Upper lobe of left lung (tissue), 4 donors: ENCODE measurements around the gene UMAD1.

Experiments used
- CTCF ChIP-seq, 6 experiments: fragments of 450-650 bp in 4 of 6; fragments of 200-600 bp in 2 of 6; sonication (generic) in 2 of 6; IDR thresholded peaks; one replicate each; pipeline ENCODE4 v1.5.1; 2016 to 2019; ENCODE audit warnings: antibody characterized with exemption in 6 of 6
- EP300 ChIP-seq, 4 donors: sonication (generic); formaldehyde crosslinking; IDR thresholded peaks; one replicate each; pipeline ENCODE4 v1.5.1; 2017; ENCODE audit warnings: antibody characterized with exemption in 4 of 4, control low read depth in 2 of 4
- POLR2A ChIP-seq, 4 donors: fragments of 450-650 bp; IDR thresholded peaks; one replicate each; pipeline ENCODE4 v1.5.1; 2016 to 2017; ENCODE audit warnings: antibody characterized with exemption in 4 of 4, mild to moderate bottlenecking in 2 of 4
- POLR2AphosphoS5 ChIP-seq, 2 donors: sonication (generic); formaldehyde crosslinking; IDR thresholded peaks; one replicate each; pipeline ENCODE4 v1.5.1; 2017; ENCODE audit warnings: antibody characterized with exemption in 2 of 2

GRCh38 chr7:7757576-7757975 lies 117.0 kb downstream of the UMAD1 start:
- no peak for TF ChIP-seq POLR2A (IDR thresholded peaks at IDR 0.05)
- no peak for TF ChIP-seq CTCF (IDR thresholded peaks at IDR 0.05)
- TF ChIP-seq EP300 (IDR thresholded peaks at IDR 0.05) = no peak
- no peak for TF ChIP-seq POLR2AphosphoS5 (IDR thresholded peaks at IDR 0.05)
